HG03039 (cell line): ENCODE data around the gene PLSCR3.

Experiments used
- ATAC-seq: cut with Tn5 transposase; IDR thresholded peaks from one replicate; pipeline ENCODE4 v1.9.1; 2021; ENCODE audit warnings: mild to moderate bottlenecking, moderate library complexity; ENCODE audit not compliant: unreplicated experiment

Gene PLSCR3

GRCh38 chr17:7351665-7352502 lies 42.4 kb downstream of the PLSCR3 start, which contains the start of gene KCTD11:
TSS of gene KCTD11 (plus strand) at chr17:7352162.
- peak; percentile 50 for ATAC-seq

GRCh38 chr17:7348478-7349242 lies 45.7 kb downstream of the PLSCR3 start:
- no peak for ATAC-seq

- no peak for ATAC-seq
Observed at GRCh38 chr17:7347630-7348477, 46.5 kb downstream of the PLSCR3 start.

DNA sequence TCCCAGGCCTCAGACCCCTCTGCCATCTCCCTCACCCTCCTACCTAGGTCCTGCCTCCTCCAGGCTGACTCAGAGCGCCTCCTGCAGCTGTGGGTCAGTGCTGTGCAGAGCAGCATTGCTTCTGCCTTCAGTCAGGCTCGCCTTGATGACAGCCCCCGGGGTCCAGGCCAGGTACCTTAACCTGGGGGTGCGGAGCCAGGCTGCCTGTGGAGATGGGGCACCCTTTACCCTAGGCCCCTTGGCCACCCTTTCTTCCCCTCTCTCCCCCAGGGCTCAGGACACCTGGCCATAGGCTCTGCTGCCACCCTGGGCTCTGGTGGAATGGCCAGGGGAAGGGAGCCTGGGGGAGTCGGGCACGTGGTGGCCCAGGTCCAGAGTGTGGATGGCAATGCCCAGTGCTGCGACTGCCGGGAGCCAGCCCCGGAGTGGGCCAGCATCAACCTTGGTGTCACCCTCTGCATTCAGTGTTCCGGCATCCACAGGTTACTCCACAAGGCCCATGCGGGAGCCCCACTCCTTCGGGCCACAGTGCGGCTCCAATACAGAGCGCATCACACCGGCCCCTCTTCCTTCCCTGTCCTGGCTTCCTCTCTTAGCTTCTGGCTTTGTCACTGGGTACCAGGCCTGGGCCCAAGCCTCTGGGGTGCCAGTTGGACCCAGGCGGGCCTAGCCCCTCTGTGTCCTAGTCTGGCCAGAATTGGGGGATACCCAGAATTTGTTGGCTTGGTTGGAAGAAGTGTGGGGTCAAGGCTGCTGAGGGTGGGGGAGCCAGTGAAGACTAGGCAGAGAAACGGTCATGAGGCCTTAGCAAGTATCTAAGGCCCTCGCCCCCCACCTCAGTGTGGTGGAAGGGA lies 47.3 kb downstream of the PLSCR3 start:
- no peak for ATAC-seq

- no peak for ATAC-seq
Observed at GRCh38 chr17:7343250-7343649, 51.1 kb downstream of the PLSCR3 start.

GRCh38 chr17:7341842-7342241 lies 52.5 kb downstream of the PLSCR3 start:
- ATAC-seq = no peak

DNA sequence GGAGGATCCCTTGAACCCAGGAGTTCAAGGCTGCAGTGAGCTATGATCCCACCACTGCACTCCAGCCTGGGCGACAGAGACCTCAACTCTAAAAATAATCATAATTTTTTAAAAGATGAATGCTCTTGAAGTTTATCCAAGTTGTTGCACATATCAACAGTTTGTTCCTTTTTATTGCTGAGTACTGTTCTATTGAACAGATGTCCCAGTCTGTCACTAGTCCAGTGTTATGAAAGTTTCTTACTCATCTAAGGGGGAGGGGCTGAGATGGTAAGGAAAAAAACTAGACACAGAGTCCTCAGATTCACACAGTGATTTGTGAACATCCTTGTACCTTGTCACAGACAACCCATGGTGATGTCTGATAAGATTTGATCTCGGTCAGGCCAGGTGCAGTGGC lies 54.1 kb downstream of the PLSCR3 start:
- no peak for ATAC-seq
